ENCODE measurements around the gene PRDX1. TPM values are rescaled to one million over a fixed set of nuclear protein-coding genes. Genes with fewer than 3 reads are reported as not detected.
A peak's percentile ranks its signal among the peaks of the same experiment; 100 is the strongest.
"Not testable (repeated sequence)": the region's sequence is repeated elsewhere in the genome, so short reads cannot be mapped to it uniquely, and the experiment has no call there.

The PRDX1 gene
- total and polyA plus RNA-seq, 12 donors: 343 to 908 (median 452) TPM

GRCh38 chr1:45473302-45473701 is 48.4 kb downstream of the PRDX1 start:
- Histone ChIP-seq H3K9me3 (replicated peaks in 1 of 3) (no peaks in the 10 kb centered on the region), H3K4me1 (replicated peaks in 1 of 2) (no peaks in the 10 kb centered on the region), H3K27me3 (no peaks in the 10 kb centered on the region), H3K4me3 (no peak overlapping the region), H3K27ac (no peak overlapping the region), H3K36me3 (replicated peaks in 1 of 2) (no peaks in the 10 kb centered on the region)
- intact Hi-C loops (cut with DNase I): no loop called here
- DNase-seq: no peak
- TF ChIP-seq POLR2A (IDR thresholded peaks at IDR 0.05): no peak
- TF ChIP-seq, protein P1, sequence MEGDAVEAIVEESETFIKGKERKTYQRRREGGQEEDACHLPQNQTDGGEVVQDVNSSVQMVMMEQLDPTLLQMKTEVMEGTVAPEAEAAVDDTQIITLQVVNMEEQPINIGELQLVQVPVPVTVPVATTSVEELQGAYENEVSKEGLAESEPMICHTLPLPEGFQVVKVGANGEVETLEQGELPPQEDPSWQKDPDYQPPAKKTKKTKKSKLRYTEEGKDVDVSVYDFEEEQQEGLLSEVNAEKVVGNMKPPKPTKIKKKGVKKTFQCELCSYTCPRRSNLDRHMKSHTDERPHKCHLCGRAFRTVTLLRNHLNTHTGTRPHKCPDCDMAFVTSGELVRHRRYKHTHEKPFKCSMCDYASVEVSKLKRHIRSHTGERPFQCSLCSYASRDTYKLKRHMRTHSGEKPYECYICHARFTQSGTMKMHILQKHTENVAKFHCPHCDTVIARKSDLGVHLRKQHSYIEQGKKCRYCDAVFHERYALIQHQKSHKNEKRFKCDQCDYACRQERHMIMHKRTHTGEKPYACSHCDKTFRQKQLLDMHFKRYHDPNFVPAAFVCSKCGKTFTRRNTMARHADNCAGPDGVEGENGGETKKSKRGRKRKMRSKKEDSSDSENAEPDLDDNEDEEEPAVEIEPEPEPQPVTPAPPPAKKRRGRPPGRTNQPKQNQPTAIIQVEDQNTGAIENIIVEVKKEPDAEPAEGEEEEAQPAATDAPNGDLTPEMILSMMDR (IDR thresholded peaks at IDR 0.05): no peak
- 87 to 94% (median 89%) methylated on average over 2 of the region's 2 CpGs for WGBS, 4 donors

GRCh38 chr1:45470306-45470798 is 51.3 kb downstream of the PRDX1 start:
- Histone ChIP-seq H3K4me1 (replicated peaks in 1 of 2) (no peaks in the 10 kb centered on the region), H3K9me3 (replicated peaks in 1 of 3) (no peaks in the 10 kb centered on the region), H3K27me3 (no peaks in the 10 kb centered on the region), H3K4me3 (no peak overlapping the region), H3K36me3 (replicated peaks in 1 of 2) (no peaks in the 10 kb centered on the region), H3K27ac (no peak overlapping the region)
- no peak for DNase-seq
- 58 to 70% (median 63%) methylated on average over 2 of the region's 2 CpGs for WGBS, 4 donors
- intact Hi-C loops (cut with DNase I): no loop called here
- TF ChIP-seq POLR2A (IDR thresholded peaks at IDR 0.05): no peak
- TF ChIP-seq, protein P1 (IDR thresholded peaks at IDR 0.05): no peak

DNA sequence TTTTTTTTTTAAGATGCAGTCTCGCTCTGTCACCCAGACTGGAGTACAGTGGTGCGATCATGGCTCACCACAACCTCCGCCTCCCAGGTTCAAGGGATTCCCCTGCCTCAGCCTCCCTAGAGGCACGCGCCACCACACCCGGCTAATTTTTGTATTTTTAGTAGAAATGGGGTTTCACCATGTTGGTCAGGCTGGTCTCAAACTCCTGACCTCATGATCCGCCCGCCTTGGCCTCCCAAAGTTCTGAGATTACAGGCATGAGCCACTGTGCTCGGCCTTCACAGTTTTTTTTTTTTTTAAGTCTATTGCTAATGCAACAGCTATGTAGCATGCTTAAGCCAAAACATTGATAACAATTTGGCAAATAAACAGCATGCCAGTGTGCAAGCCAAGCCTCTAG is 54.3 kb downstream of the PRDX1 start:
- H3K9me3 ChIP-seq (replicated peaks in 1 of 3); intact Hi-C loops (cut with DNase I); H3K27me3 ChIP-seq; H3K4me1 ChIP-seq (replicated peaks in 1 of 2); H3K36me3 ChIP-seq (replicated peaks in 1 of 2); H3K27ac ChIP-seq; H3K4me3 ChIP-seq: not testable (repeated sequence)
- DNase-seq: peak in 5 of 7 donors; percentile 27 to 53 (median 46)
- WGBS, 4 donors: 77 to 86% (median 82%) methylated on average over 9 of the region's 9 CpGs

DNA sequence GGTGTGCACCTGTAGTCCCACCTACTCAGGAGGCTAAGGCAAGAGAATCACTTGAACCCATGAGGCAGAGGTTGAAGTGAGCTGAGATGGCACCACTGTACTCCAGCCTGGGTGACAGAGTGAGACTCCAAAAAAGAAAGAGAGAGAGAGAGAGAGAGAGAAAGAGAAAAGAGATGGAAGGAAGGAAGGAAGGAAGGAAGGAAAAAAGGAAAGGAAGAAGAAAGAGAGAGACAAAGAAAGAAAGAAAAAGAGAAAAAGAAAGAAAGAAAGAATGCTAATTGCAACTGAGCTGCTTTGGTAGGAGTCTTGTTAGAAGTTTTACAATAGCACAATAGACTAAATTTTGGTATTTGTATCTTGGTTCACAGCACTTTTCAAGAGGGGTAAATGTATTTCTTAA is 56.4 kb downstream of the PRDX1 start:
- intact Hi-C loops (cut with DNase I): no loop called here
- TF ChIP-seq, protein P1 (IDR thresholded peaks at IDR 0.05): no peak
- TF ChIP-seq POLR2A (IDR thresholded peaks at IDR 0.05): no peak
- Histone ChIP-seq H3K27ac (no peak overlapping the region), H3K27me3 (no peaks in the 10 kb centered on the region), H3K36me3 (replicated peaks in 1 of 2) (no peaks in the 10 kb centered on the region), H3K9me3 (replicated peaks in 1 of 3) (no peaks in the 10 kb centered on the region), H3K4me3 (no peak overlapping the region), H3K4me1 (replicated peaks in 1 of 2) (no peaks in the 10 kb centered on the region)
- no peak for DNase-seq

Other genes starting within 250 kb of the PRDX1 start
- 1 to 10 TPM in 2 of 9 donors, under 1 TPM in 4, not detected in 3; 0.18 to 2.9 (median 0.37) TPM for gene HPDL, start 195.0 kb downstream of the PRDX1 start, total RNA-seq
- under 1 TPM; 0.16 to 0.37 (median 0.33) TPM for gene HPDL, start 195.0 kb downstream of the PRDX1 start, polyA plus RNA-seq
- gene TOE1, start 181.7 kb downstream of the PRDX1 start, total RNA-seq: 10 to 100 TPM in 4 of 9 donors, 1 to 10 TPM in 5; 3.3 to 15.4 (median 9.8) TPM
- gene TOE1, start 181.7 kb downstream of the PRDX1 start, polyA plus RNA-seq: 10 to 100 TPM in 2 of 3 donors, 1 to 10 TPM in 1; 8.9 to 17.7 (median 10.3) TPM
- gene MUTYH, start 181.4 kb downstream of the PRDX1 start, total RNA-seq: 10 to 100 TPM; 15.0 to 35.4 (median 21.0) TPM
- 10 to 100 TPM in 2 of 3 donors, 1 to 10 TPM in 1; 9.8 to 60.7 (median 44.0) TPM for gene MUTYH, start 181.4 kb downstream of the PRDX1 start, polyA plus RNA-seq
- 10 to 100 TPM in 1 of 9 donors, 1 to 10 TPM in 8; 1.1 to 21.4 (median 4.2) TPM for gene TESK2, start 30.7 kb downstream of the PRDX1 start, total RNA-seq
- 1 to 10 TPM; 1.2 to 3.6 (median 1.7) TPM for gene TESK2, start 30.7 kb downstream of the PRDX1 start, polyA plus RNA-seq
- gene CCDC163, start 21.8 kb downstream of the PRDX1 start, total RNA-seq: 1 to 10 TPM in 6 of 9 donors, under 1 TPM in 3; 0.24 to 8.9 (median 1.4) TPM
- gene CCDC163, start 21.8 kb downstream of the PRDX1 start, polyA plus RNA-seq: 1 to 10 TPM in 2 of 3 donors, under 1 TPM in 1; 0.48 to 9.2 (median 4.0) TPM
- gene MMACHC, start 21.6 kb downstream of the PRDX1 start, total RNA-seq: 10 to 100 TPM in 4 of 9 donors, 1 to 10 TPM in 5; 2.3 to 12.7 (median 8.9) TPM
- 10 to 100 TPM in 1 of 3 donors, 1 to 10 TPM in 2; 2.3 to 10.3 (median 3.1) TPM for gene MMACHC, start 21.6 kb downstream of the PRDX1 start, polyA plus RNA-seq
- gene AKR1A1, start 28.9 kb upstream of the PRDX1 start, total RNA-seq: 100 to 1,000 TPM in 8 of 9 donors, 10 to 100 TPM in 1; 85.6 to 157 (median 119) TPM
- gene AKR1A1, start 28.9 kb upstream of the PRDX1 start, polyA plus RNA-seq: 100 to 1,000 TPM in 2 of 3 donors, 10 to 100 TPM in 1; 87.9 to 199 (median 165) TPM
- gene NASP, start 62.2 kb upstream of the PRDX1 start, total RNA-seq: 10 to 100 TPM; 32.3 to 88.3 (median 48.7) TPM
- 100 to 1,000 TPM in 2 of 3 donors, 10 to 100 TPM in 1; 59.8 to 181 (median 136) TPM for gene NASP, start 62.2 kb upstream of the PRDX1 start, polyA plus RNA-seq
- gene CCDC17, start 102.2 kb upstream of the PRDX1 start, total RNA-seq: 1 to 10 TPM in 5 of 9 donors, under 1 TPM in 3, not detected in 1; 0.35 to 2.5 (median 1.7) TPM
- gene CCDC17, start 102.2 kb upstream of the PRDX1 start, polyA plus RNA-seq: 1 to 10 TPM in 2 of 3 donors, under 1 TPM in 1; 0.24 to 4.2 (median 2.2) TPM
- gene GPBP1L1, start 164.6 kb upstream of the PRDX1 start, total RNA-seq: 100 to 1,000 TPM in 3 of 9 donors, 10 to 100 TPM in 6; 57.9 to 122 (median 82.6) TPM
- gene GPBP1L1, start 164.6 kb upstream of the PRDX1 start, polyA plus RNA-seq: 10 to 100 TPM; 34.5 to 75.8 (median 40.1) TPM
- gene TMEM69, start 166.3 kb upstream of the PRDX1 start, total RNA-seq: 10 to 100 TPM; 16.8 to 37.2 (median 26.3) TPM
- gene TMEM69, start 166.3 kb upstream of the PRDX1 start, polyA plus RNA-seq: 10 to 100 TPM in 2 of 3 donors, 1 to 10 TPM in 1; 9.3 to 53.1 (median 16.8) TPM
- 10 to 100 TPM in 5 of 9 donors, 1 to 10 TPM in 4; 8.0 to 23.9 (median 16.6) TPM for gene IPP, start 228.8 kb upstream of the PRDX1 start, total RNA-seq
- 10 to 100 TPM in 1 of 3 donors, 1 to 10 TPM in 2; 2.8 to 13.2 (median 6.8) TPM for gene IPP, start 228.8 kb upstream of the PRDX1 start, polyA plus RNA-seq